Esophagus squamous epithelium (tissue), 4 donors: Measurements from ENCODE around the gene NDEL1.

Experiments used
- CTCF ChIP-seq, 6 experiments: fragments of 450-650 bp in 4 of 6; fragments of 200-600 bp in 2 of 6; sonication (generic) in 2 of 6; IDR thresholded peaks; one replicate each; pipeline ENCODE4 v1.5.1; 2016 to 2019; ENCODE audit warnings: antibody characterized with exemption in 6 of 6, mild to moderate bottlenecking in 4 of 6, moderate library complexity in 4 of 6
- POLR2A ChIP-seq, 4 donors: fragments of 450-650 bp; IDR thresholded peaks; one replicate each; pipeline ENCODE4 v1.6.1; 2017; ENCODE audit warnings: antibody characterized with exemption in 4 of 4, mild to moderate bottlenecking in 4 of 4, moderate library complexity in 3 of 4

- TF ChIP-seq CTCF (IDR thresholded peaks at IDR 0.05) (no peak), POLR2A (IDR thresholded peaks at IDR 0.05) (no peak)
Measured at GRCh38 chr17:8418471-8418870, 17.2 kb upstream of the NDEL1 start.
